Vagina (tissue), 2 donors: ENCODE results near the gene STX1B. TPM values are rescaled to one million over a fixed set of nuclear protein-coding genes. Genes with fewer than 3 reads are reported as not detected.

Experiments used
- DNase-seq, 2 donors: peaks; one replicate each; pipeline ENCODE4 v3.0.0-alpha.2; 2017; ENCODE audit errors: extremely low spot score in 2 of 2
- H3K27ac ChIP-seq: fragments of 200-600 bp; sonication (generic); one replicate; pipeline ENCODE4 v1.5.1; 2019
- H3K27me3 ChIP-seq: fragments of 200-600 bp; sonication (generic); one replicate; pipeline ENCODE4 v1.5.1; 2019
- H3K36me3 ChIP-seq, 2 donors: fragments of 200-600 bp; sonication (generic); one replicate each; pipeline ENCODE4 v1.5.1; 2017 to 2019
- H3K4me1 ChIP-seq: fragments of 200-600 bp; sonication (generic); one replicate; pipeline ENCODE4 v1.5.1; 2019
- H3K4me3 ChIP-seq, 2 donors: fragments of 200-600 bp; sonication (generic); 1 replicate in 1 of 2; 2 replicates in 1 of 2; pipeline ENCODE4 v1.5.1; 2016 to 2019
- H3K9me3 ChIP-seq: fragments of 200-600 bp; sonication (generic); one replicate; pipeline ENCODE4 v1.5.1; 2019
- CTCF ChIP-seq, 3 experiments: fragments of 450-650 bp in 2 of 3; fragments of 200-600 bp in 1 of 3; sonication (generic) in 1 of 3; IDR thresholded peaks; one replicate each; pipeline ENCODE4 v1.5.1; 2017 to 2019; ENCODE audit warnings: antibody characterized with exemption in 3 of 3, mild to moderate bottlenecking in 2 of 3, moderate library complexity in 2 of 3
- POLR2A ChIP-seq, 2 donors: fragments of 450-650 bp; IDR thresholded peaks; one replicate each; pipeline ENCODE4 v1.6.1; 2017; ENCODE audit warnings: antibody characterized with exemption in 2 of 2, mild to moderate bottlenecking in 2 of 2, moderate library complexity in 2 of 2
- POLR2AphosphoS5 ChIP-seq, 2 donors: sonication (generic); formaldehyde crosslinking; IDR thresholded peaks; one replicate each; pipeline ENCODE4 v1.9.0; 2017; ENCODE audit warnings: antibody characterized with exemption in 2 of 2, mild to moderate bottlenecking in 2 of 2, low read depth in 1 of 2; ENCODE audit not compliant: insufficient read depth in 1 of 2
- intact Hi-C: fragments of 100-400 bp; cut with DNase I; formaldehyde crosslinking; loops from one replicate; pipeline ENCODE4 v1.15.1; 2023
- total RNA-seq: library from RNA; depleted of rRNA; stranded (reverse); fragments of >200 nt; gene quantifications from one replicate; pipeline ENCODE4 v1.2.3, GENCODE V29; 2016

STX1B gene
- total RNA-seq, 1 donor from 2014 or later, result 4.7 TPM

- peak; percentile 77 to 85 for TF ChIP-seq POLR2AphosphoS5 (IDR thresholded peaks at IDR 0.05; ENCODE audit: insufficient read depth in 1 of 2, low read depth in 1 of 2)
- peak in 1 of 2 donors; percentile 19 for TF ChIP-seq POLR2A (IDR thresholded peaks at IDR 0.05)
- no peak for TF ChIP-seq CTCF (IDR thresholded peaks at IDR 0.05)
- Histone ChIP-seq H3K27ac (peak overlapping the region; percentile 99), H3K4me1 (peaks cover 21% of the 10 kb centered on the region), H3K9me3 (no peaks in the 10 kb centered on the region), H3K27me3 (no peaks in the 10 kb centered on the region), H3K36me3 (peaks cover 0 to 26% of the 10 kb centered on the region in 2 donors), H3K4me3 (peak overlapping the region; percentile 65 to 94)
- intact Hi-C loops, result loop anchor here (2.0 to 5.0 kb wide), 3 partner anchors 37 to 108 kb away; no protein-coding TSS in a partner anchor
- peak in 1 of 2 donors; percentile 95 for DNase-seq
These were observed 23.5 kb upstream of the STX1B start for GRCh38 chr16:31033709-31034492.

- Histone ChIP-seq H3K9me3 (no peaks in the 10 kb centered on the region), H3K36me3 (peaks cover 0 to 17% of the 10 kb centered on the region in 2 donors), H3K27ac (peak within 1 kb of the TSS; percentile 99), H3K27me3 (no peaks in the 10 kb centered on the region), H3K4me3 (peak within 1 kb of the TSS; percentile 65 to 94), H3K4me1 (peaks cover 21% of the 10 kb centered on the region)
- peak; percentile 99 for DNase-seq
- peak in 1 of 2 donors; percentile 51 for TF ChIP-seq POLR2A (IDR thresholded peaks at IDR 0.05)
- TF ChIP-seq CTCF (IDR thresholded peaks at IDR 0.05), result peak in 1 of 3 experiments; percentile 5
- TF ChIP-seq POLR2AphosphoS5 (IDR thresholded peaks at IDR 0.05; ENCODE audit: insufficient read depth in 1 of 2, low read depth in 1 of 2), result peak; percentile 96 to 97
- intact Hi-C loops, result loop anchor here (2.0 to 5.0 kb wide), 3 partner anchors 36 to 109 kb away; no protein-coding TSS in a partner anchor
These were observed 22.6 kb upstream of the STX1B start, which contains the start of gene STX4 for GRCh38 chr16:31032736-31033708. Gene STX4 (plus strand): TSS chr16:31033558. CDS start chr16:31033806, 248 bp downstream.

- intact Hi-C loops, result loop anchor here (5.0 kb wide), 2 partner anchors 51 to 111 kb away; no protein-coding TSS in a partner anchor
- H3K27ac ChIP-seq, result no peak overlapping the region
- TF ChIP-seq POLR2AphosphoS5 (IDR thresholded peaks at IDR 0.05; ENCODE audit: insufficient read depth in 1 of 2, low read depth in 1 of 2), result no peak
- no peak for TF ChIP-seq CTCF (IDR thresholded peaks at IDR 0.05)
- no peak for TF ChIP-seq POLR2A (IDR thresholded peaks at IDR 0.05)
- no peaks in the 10 kb centered on the region for H3K9me3 ChIP-seq
- peaks cover 21% of the 10 kb centered on the region for H3K4me1 ChIP-seq
- H3K36me3 ChIP-seq, result peaks cover 0 to 9% of the 10 kb centered on the region in 2 donors
- no peak overlapping the region for H3K4me3 ChIP-seq
- H3K27me3 ChIP-seq, result no peaks in the 10 kb centered on the region
- no peak for DNase-seq
These were observed 20.8 kb upstream of the STX1B start for GRCh38 chr16:31031276-31031675.

- no peak overlapping the region for H3K4me3 ChIP-seq
- no peaks in the 10 kb centered on the region for H3K27me3 ChIP-seq
- DNase-seq, result no peak
- H3K27ac ChIP-seq, result no peak overlapping the region
- intact Hi-C loops, result no loop called here
- TF ChIP-seq POLR2AphosphoS5 (IDR thresholded peaks at IDR 0.05; ENCODE audit: insufficient read depth in 1 of 2, low read depth in 1 of 2) (no peak), CTCF (IDR thresholded peaks at IDR 0.05) (no peak), POLR2A (IDR thresholded peaks at IDR 0.05) (no peak)
- H3K9me3 ChIP-seq, result no peaks in the 10 kb centered on the region
- H3K36me3 ChIP-seq, result no peaks in the 10 kb centered on the region
- H3K4me1 ChIP-seq, result peaks cover 8% of the 10 kb centered on the region
These were observed 18.8 kb upstream of the STX1B start for GRCh38 chr16:31029272-31029671.
